ENCODE results near the gene IL36RN.

The IL36RN gene

GRCh38 chr2:113058998-113059960, at the start of gene IL36RN:
Gene IL36RN (plus strand): TSS chr2:113059198. CDS start chr2:113059439, 241 bp downstream.
- no peak for DNase-seq

GRCh38 chr2:113009622-113010021, 49.4 kb upstream of the IL36RN start:
- no peak for DNase-seq

GRCh38 chr2:113010088-113010487, 48.9 kb upstream of the IL36RN start:
- DNase-seq, result no peak

DNA sequence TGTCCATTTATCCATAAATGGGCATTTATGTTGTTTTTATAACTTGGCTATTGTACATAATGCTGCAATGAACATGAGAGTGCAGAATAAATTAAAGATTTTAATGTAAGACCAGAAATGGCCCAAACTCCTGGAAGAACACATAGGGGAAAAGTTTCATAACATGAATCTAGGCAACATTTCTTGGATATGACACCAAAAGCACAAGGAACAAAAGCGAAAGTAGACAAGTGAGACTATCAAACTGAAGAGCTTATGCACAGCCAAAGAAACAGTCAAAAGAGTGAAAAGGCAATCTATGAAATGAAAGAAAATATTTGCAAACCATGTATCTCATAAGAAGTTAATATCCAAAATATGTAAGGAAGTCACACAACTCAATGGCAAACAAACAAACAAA, 47.9 kb upstream of the IL36RN start:
- no peak for DNase-seq

DNA sequence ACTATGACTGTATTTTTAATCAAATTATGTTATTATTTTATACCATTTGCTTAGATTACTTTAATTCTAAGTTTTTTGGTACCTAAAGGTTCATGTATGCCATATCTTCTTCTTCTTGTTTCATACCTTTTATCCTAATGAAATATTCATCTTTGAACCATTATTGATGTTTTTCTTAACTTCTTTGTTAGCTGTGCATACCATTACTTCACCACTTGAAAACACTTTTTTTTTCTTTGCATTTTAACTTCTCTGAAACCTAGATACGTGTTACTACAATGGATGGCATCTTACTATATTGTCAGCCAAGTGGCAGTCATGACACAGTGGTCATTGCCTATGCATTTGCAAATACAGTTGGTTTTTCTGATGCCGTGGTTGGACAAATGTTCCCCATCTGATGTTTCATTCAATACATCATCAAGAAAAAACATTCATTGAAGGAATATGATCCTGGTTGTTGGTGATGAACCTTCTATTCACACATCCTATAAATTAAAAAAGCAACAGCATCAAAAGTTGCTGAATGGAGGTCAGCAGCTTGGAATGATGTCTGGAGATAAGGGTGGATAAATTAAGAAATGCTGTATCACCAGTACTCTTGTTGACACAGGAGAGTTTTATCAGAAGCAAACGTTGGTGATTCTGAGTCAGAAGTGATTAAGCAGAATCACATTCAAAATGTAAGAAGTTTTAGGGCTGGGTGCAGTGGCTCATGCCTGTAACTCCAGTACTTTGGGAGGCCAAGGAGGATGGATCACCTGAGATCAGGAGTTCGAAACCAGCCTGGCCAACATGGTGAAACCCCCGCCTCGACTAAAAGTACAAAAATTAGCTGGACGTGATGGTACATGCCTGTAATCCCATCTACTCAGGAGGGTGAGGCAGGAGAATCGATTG, 46.3 kb upstream of the IL36RN start:
- DNase-seq, result no peak

- DNase-seq, result no peak
Measured at GRCh38 chr2:113013336-113013661, 45.7 kb upstream of the IL36RN start.

- DNase-seq, result no peak
Measured at GRCh38 chr2:113014067-113014466, 44.9 kb upstream of the IL36RN start.

- no peak for DNase-seq
Measured at GRCh38 chr2:113015042-113015441, 44.0 kb upstream of the IL36RN start.

DNA sequence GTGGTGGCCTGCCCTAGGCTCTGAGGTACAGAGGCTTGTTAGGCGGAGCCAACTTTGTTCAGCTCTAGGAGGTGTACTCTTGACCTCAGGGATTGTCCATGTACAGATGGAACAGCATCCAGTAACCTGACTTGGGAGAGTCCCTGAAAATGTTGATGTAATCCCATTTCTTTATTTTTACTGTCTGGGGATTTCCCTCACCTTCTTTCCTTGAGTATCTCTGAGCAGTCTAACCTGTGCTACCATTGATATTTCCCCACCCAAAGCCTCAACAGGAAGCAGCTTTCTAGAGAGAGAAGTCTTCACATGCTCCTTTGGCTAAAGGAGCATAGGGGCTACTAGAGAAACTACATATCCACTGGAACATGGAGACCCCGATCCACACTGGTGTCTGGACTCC, 43.3 kb upstream of the IL36RN start:
- DNase-seq, result no peak

GRCh38 chr2:113018509-113018908, 40.5 kb upstream of the IL36RN start:
- DNase-seq, result no peak

- no peak for DNase-seq
Measured at GRCh38 chr2:113021312-113021711, 37.7 kb upstream of the IL36RN start.

DNA sequence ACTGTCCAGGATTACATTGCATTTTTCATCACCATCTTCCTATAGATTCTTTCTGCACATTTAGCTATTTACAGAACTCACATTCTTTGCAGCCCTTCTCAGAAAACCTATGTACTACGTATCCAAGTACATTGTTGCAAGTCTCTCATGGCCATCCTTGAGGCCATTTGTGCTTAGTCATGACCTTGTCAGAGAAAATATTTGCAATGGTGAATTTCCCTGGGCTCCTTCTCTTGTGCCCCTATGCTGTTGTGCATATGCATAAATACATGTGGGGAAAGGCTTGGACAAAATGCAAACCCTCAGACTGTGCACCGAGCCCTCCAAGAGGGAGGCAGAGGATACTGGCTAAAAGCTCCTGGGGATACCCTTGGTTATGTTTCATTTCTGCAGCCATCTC, 34.2 kb upstream of the IL36RN start:
- no peak for DNase-seq

GRCh38 chr2:113025737-113026136, 33.3 kb upstream of the IL36RN start:
- DNase-seq, result no peak

GRCh38 chr2:113027691-113028090, 31.3 kb upstream of the IL36RN start:
- no peak for DNase-seq

DNA sequence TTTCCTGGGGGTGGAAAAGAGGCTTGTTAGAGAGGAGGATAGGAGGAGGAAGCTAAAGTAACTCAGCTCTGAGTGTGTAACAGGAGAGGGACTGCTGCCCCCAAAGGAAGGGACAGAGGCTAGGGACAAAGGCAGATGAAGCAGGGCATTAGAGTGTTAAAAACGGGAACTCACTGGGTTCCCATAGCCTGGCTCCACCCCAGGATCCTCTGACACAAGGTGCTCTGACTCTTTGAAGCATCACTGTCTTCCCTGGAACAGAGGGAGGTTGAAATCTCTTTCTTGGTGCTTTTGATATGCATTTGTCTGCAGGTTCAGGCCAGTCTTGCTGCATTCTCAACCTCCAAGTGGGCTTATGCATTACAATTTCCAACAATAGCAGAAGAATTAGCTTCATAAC, 30.9 kb upstream of the IL36RN start:
- DNase-seq, result no peak

GRCh38 chr2:113032737-113033136, 26.3 kb upstream of the IL36RN start:
- DNase-seq, result no peak

- DNase-seq, result no peak
Measured at GRCh38 chr2:113034016-113034415, 25.0 kb upstream of the IL36RN start.

GRCh38 chr2:113036763-113037162, 22.2 kb upstream of the IL36RN start:
- DNase-seq, result no peak

GRCh38 chr2:113038291-113038690, 20.7 kb upstream of the IL36RN start:
- no peak for DNase-seq

- DNase-seq, result no peak
Measured at GRCh38 chr2:113039158-113039557, 19.8 kb upstream of the IL36RN start.

GRCh38 chr2:113039719-113040118, 19.3 kb upstream of the IL36RN start:
- DNase-seq, result no peak

- no peak for DNase-seq
Measured at GRCh38 chr2:113041871-113042270, 17.1 kb upstream of the IL36RN start.

GRCh38 chr2:113046465-113046864, 12.5 kb upstream of the IL36RN start:
- no peak for DNase-seq
